GM12873 (cell line): ENCODE data around the gene KCTD3.

Source experiments
- TF ChIP-seq, protein P1 (sequence below): IDR thresholded peaks from 2 replicates; pipeline ENCODE4 v1.5.1; 2012; ENCODE audit warnings: low read depth, mild to moderate bottlenecking, moderate library complexity, low read length, control low read depth; ENCODE audit not compliant: insufficient read depth; ENCODE audit errors: missing control alignments

The KCTD3 gene

DNA sequence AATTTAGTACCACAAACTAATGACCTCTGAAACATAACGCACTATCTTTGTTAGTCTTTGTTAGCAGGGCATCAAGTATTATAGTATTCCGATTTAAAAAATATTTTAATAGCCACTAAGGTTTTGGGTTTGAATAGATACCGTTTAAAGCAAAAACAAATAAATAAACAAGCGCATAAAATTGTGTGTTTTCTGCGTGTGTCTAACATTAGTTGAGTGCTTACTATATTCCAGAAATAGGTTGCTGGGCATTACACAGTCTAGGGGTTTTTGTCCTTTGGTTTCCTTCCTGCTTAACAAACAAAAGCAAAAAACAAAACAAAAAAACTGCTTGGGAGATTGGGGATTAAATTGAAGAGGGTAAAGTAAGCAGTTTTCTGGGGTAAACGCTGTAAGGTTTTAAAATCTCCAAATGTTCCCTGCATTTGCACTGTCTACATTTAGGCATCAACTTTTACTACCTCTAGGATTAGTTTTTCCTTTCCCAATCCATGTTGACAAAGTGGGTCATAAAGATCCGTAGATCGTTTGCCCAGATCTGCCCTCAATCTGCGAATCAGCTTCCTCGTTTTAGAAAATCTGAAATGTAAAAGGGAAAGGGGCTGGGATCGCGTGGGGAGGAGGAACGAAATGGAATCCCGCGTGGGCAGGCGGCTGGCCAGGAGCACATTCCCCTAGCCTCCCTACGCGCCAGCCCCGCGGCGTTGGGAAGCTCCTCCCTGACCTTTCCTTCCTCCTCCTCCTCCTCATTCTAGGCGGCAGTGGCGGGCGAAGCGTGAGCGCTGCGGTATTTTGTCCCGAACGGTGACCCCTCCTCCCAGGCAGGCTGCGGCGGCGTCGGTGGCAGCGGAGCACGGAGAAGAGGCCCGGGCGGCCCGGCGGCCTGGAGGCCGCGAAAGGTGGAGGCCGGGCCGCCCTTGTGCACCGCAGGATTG, at the start of gene KCTD3:
Gene KCTD3 (plus strand): TSS at position 749 of the 935 bp plus-strand sequence. CDS start 382 bp downstream, outside the sequence.
- TF ChIP-seq, protein P1, sequence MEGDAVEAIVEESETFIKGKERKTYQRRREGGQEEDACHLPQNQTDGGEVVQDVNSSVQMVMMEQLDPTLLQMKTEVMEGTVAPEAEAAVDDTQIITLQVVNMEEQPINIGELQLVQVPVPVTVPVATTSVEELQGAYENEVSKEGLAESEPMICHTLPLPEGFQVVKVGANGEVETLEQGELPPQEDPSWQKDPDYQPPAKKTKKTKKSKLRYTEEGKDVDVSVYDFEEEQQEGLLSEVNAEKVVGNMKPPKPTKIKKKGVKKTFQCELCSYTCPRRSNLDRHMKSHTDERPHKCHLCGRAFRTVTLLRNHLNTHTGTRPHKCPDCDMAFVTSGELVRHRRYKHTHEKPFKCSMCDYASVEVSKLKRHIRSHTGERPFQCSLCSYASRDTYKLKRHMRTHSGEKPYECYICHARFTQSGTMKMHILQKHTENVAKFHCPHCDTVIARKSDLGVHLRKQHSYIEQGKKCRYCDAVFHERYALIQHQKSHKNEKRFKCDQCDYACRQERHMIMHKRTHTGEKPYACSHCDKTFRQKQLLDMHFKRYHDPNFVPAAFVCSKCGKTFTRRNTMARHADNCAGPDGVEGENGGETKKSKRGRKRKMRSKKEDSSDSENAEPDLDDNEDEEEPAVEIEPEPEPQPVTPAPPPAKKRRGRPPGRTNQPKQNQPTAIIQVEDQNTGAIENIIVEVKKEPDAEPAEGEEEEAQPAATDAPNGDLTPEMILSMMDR = no peak

DNA sequence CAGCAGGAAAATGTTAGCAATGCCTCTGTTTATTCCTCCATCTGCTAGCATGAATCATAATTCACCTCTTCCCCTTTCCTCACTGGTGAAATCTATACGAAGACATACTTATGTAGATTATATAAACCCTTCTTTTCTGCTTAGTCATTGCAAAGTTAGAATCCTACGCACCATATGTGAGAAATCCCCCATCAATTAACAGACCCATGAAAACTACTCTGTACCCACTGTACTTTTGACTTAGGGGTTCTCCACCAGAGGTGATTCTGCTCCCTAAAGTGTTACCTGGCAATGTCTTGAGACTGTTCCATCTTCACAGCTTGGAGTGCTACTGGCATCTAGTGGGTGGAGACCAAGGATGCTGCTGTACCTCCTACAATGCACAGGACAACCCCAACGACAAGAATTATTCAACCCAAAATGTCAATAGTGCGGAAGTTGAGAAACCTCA, 49.6 kb upstream of the KCTD3 start:
- TF ChIP-seq, protein P1 = no peak

DNA sequence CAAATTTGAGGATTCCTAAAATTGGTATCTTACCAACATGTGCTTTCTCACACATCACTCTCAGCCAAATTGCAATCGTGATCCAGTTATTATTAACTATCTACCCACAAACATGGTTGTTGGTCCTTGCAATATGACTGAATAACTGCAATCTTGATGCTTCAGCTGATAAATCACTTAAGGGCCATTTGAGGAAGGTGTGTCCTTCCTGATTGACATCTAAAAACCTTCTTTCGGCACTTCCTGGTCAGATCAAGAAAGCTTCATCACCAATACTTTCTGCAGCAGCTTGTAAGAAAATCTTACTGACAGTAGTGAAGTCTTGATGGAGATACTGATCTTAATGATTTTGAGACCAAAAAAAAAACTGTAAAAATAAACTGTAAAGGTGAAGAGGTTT, 48.5 kb upstream of the KCTD3 start:
- TF ChIP-seq, protein P1 = no peak

DNA sequence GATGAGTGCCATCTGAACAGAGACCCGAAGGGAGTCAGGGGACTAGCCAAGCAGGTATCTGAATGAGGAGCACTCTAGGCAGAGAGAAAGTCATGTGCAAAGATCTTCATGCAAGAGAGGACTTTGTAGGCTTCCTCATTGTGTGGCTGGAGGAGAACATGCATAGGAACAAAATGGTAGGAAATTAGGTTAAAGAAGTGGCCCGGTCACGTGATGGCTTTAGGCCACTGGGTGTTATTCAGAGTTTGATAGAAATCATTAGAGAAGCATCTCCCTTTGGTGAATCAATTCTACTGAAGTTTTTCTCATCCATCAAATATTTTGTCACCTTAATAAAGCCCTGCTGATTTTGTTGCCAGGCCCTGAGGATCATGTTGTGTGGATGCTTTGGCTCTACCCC, 45.8 kb upstream of the KCTD3 start:
- TF ChIP-seq, protein P1 = no peak

DNA sequence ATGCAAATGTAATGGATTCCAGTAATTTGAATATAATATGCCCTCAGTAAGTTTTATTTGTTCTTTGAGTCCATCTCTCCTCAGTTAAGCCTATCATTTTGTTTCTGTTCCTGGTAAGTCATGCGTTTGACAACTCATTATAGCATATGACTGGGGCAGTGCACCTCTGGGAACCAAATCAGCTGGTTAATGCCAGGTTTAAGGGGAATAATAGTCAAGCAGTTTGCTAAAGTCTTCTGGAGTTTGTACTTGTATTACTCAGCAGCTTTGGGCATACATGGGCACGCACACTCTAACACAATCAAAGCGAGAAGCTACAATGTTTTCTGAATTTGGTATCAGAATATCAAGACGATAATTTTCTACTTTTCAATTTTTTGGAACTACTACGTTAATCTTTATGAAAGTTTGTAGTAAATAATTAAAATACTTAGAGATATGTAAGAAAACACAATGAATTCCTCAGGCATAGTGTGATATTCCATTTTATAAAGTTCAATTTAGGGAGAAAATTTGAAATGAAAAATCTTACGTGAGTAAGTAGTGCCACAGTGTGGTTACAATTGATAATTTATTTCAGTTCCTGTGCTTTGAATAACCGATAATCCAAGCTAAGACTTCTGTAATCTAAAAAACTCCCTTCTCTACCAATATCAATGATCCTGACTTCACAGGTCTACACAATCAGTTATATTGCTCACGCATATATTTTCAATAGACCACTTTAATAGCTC, 43.8 kb upstream of the KCTD3 start:
- TF ChIP-seq, protein P1 = no peak

DNA sequence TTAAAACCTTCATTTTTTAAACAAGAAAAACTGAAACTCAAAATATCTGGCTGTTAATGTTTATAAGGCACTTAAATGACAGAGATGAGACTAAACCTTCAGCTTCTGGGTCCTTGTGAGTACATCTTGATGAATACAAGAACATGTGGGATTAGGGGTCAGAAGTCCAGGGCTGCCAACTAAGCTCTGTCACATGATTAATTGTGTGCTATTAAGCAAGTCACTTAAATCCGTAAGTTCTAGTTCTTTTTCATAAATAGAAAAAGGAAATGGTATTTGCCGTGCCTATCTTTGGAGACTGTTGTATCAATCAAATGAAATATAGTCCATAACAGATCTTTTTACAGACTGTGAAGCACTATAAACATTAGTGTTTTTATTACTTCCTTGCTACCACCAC, 43.2 kb upstream of the KCTD3 start:
- TF ChIP-seq, protein P1 = no peak
